Gastrocnemius medialis (tissue), 4 donors: ENCODE data around the gene RICTOR.

Experiments
- POLR2A ChIP-seq, 2 donors: fragments of 450-650 bp; IDR thresholded peaks; one replicate each; pipeline ENCODE4 v1.6.1; 2017; ENCODE audit warnings: antibody characterized with exemption in 2 of 2, mild to moderate bottlenecking in 2 of 2, moderate library complexity in 2 of 2
- TF ChIP-seq, protein P1 (sequence below), 5 experiments: fragments of 450-650 bp in 3 of 5; fragments of 200-600 bp in 2 of 5; sonication (generic) in 2 of 5; IDR thresholded peaks in 4 of 5; conservative IDR thresholded peaks in 1 of 5; 1 replicate in 4 of 5; 2 replicates in 1 of 5; pipeline ENCODE4 v1.5.1; 2016 to 2019; ENCODE audit warnings: antibody characterized with exemption in 5 of 5, mild to moderate bottlenecking in 3 of 5, moderate library complexity in 3 of 5

DNA sequence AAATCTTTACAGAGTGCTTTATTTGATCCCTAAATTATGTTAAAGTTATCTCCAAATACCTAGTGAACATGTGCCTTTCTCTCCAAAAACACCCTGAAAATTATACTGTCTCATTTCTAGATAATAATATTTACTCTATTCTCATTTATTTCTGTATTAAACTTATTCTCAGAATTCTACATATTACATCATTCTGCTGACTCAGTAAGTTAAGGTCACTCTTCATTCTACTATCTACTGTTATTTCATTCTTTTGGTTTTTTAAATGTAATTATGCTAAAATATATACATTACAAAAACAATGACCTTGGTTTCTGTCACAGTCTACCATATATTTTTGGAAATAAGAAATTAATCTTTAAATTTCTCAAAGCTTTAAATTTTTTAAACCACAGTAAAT, 96.2 kb downstream of the RICTOR start:
- TF ChIP-seq, protein P1, sequence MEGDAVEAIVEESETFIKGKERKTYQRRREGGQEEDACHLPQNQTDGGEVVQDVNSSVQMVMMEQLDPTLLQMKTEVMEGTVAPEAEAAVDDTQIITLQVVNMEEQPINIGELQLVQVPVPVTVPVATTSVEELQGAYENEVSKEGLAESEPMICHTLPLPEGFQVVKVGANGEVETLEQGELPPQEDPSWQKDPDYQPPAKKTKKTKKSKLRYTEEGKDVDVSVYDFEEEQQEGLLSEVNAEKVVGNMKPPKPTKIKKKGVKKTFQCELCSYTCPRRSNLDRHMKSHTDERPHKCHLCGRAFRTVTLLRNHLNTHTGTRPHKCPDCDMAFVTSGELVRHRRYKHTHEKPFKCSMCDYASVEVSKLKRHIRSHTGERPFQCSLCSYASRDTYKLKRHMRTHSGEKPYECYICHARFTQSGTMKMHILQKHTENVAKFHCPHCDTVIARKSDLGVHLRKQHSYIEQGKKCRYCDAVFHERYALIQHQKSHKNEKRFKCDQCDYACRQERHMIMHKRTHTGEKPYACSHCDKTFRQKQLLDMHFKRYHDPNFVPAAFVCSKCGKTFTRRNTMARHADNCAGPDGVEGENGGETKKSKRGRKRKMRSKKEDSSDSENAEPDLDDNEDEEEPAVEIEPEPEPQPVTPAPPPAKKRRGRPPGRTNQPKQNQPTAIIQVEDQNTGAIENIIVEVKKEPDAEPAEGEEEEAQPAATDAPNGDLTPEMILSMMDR (IDR thresholded peaks at IDR 0.05 in 4 of 5, conservative IDR thresholded peaks at IDR 0.05 in 1 of 5) = no peak
- TF ChIP-seq POLR2A (IDR thresholded peaks at IDR 0.05) = no peak
